ENCODE measurements around the gene SBF2.
A peak's percentile ranks its signal among the peaks of the same experiment; 100 is the strongest.

Gene SBF2

DNA sequence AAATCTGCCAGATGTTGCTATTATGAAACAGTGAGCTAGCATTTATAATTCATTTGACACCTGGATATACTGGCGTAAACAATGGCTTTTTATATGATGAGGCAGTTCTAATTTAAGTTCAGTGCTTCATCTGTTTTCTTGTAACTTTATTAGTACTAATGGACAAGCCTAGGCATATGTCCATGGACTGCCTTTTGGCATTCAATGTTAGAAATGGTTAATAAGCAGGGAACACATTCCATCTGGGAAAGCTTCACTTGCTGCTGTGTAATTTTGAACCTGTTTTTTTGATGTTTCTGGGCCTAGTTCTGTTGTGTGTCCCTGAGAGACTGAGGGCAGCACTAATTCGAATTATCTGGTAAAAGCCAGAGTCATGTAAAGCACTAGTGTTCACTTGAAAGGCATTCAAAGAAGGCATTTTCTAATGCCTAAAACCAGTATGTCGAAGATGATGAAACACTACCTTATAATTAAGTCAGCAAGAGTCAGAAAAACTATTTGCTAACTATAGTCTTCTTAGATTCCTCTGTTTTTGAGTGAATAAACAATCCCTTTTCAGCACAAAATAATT, 491.6 kb downstream of the SBF2 start:
- no peak for DNase-seq (ENCODE audit: low read depth)
- TF ChIP-seq POLR2A (IDR thresholded peaks at IDR 0.05; ENCODE audit: extremely low read depth, insufficient read length) = no peak
- TF ChIP-seq, protein P1, sequence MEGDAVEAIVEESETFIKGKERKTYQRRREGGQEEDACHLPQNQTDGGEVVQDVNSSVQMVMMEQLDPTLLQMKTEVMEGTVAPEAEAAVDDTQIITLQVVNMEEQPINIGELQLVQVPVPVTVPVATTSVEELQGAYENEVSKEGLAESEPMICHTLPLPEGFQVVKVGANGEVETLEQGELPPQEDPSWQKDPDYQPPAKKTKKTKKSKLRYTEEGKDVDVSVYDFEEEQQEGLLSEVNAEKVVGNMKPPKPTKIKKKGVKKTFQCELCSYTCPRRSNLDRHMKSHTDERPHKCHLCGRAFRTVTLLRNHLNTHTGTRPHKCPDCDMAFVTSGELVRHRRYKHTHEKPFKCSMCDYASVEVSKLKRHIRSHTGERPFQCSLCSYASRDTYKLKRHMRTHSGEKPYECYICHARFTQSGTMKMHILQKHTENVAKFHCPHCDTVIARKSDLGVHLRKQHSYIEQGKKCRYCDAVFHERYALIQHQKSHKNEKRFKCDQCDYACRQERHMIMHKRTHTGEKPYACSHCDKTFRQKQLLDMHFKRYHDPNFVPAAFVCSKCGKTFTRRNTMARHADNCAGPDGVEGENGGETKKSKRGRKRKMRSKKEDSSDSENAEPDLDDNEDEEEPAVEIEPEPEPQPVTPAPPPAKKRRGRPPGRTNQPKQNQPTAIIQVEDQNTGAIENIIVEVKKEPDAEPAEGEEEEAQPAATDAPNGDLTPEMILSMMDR (IDR thresholded peaks at IDR 0.05; ENCODE audit: low read depth, low read length) = no peak
- TF ChIP-seq MYC (IDR thresholded peaks at IDR 0.05; ENCODE audit: low read depth, low read length) = no peak
- TF ChIP-seq, protein P2, sequence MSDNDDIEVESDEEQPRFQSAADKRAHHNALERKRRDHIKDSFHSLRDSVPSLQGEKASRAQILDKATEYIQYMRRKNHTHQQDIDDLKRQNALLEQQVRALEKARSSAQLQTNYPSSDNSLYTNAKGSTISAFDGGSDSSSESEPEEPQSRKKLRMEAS (IDR thresholded peaks at IDR 0.05; ENCODE audit: low read depth, low read length) = no peak
- H3K4me3 ChIP-seq (ENCODE audit: low read depth, low read length) = no peak overlapping the region

DNA sequence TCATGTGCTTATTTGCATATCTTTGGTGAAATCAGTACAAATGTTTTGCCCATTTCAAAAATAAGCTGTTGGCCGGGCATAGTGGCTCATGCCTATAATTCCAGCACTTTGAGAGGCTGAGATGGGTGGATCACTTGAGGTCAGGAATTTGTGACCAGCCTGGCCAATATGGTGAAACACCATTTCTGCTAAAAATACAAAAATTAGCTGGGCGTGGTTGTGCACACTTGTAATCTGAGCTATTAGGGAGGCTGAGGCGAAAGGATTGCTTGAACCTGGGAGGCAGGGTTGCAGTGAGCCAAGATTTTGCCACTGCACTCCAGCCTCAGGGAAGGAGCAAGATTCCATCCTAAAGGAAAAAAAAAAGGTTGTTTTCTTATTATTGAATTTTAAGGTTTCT, 494.1 kb downstream of the SBF2 start:
- no peak for DNase-seq (ENCODE audit: low read depth)
- TF ChIP-seq, protein P1 (IDR thresholded peaks at IDR 0.05; ENCODE audit: low read depth, low read length) = no peak
- TF ChIP-seq MYC (IDR thresholded peaks at IDR 0.05; ENCODE audit: low read depth, low read length) = no peak
- TF ChIP-seq, protein P2 (IDR thresholded peaks at IDR 0.05; ENCODE audit: low read depth, low read length) = no peak
- no peak for TF ChIP-seq POLR2A (IDR thresholded peaks at IDR 0.05; ENCODE audit: extremely low read depth, insufficient read length)
- H3K4me3 ChIP-seq (ENCODE audit: low read depth, low read length) = no peak overlapping the region

DNA sequence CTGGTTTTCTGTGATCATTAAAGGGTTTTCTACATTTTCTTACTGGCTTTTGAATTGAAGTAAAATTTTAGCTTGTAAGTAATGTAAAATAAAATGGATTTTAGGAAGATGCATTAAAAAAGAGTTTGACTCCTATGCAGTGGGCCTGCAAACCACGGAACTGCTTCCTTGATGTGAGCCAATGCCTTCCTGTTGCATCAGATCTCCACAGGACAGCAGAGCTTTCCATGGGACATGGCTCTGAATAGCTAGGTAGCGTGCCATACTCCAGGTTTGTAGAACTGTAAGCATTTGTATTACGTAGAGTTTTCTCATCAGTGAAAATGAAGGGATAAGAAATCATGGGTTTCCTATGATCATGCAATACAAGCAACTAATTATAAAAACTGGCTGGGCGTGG, 496.7 kb downstream of the SBF2 start:
- H3K4me3 ChIP-seq (ENCODE audit: low read depth, low read length) = no peak overlapping the region
- TF ChIP-seq, protein P2 (IDR thresholded peaks at IDR 0.05; ENCODE audit: low read depth, low read length) = no peak
- TF ChIP-seq MYC (IDR thresholded peaks at IDR 0.05; ENCODE audit: low read depth, low read length) = no peak
- TF ChIP-seq, protein P1 (IDR thresholded peaks at IDR 0.05; ENCODE audit: low read depth, low read length) = no peak
- TF ChIP-seq POLR2A (IDR thresholded peaks at IDR 0.05; ENCODE audit: extremely low read depth, insufficient read length) = no peak
- DNase-seq (ENCODE audit: low read depth) = peak; percentile 40

DNA sequence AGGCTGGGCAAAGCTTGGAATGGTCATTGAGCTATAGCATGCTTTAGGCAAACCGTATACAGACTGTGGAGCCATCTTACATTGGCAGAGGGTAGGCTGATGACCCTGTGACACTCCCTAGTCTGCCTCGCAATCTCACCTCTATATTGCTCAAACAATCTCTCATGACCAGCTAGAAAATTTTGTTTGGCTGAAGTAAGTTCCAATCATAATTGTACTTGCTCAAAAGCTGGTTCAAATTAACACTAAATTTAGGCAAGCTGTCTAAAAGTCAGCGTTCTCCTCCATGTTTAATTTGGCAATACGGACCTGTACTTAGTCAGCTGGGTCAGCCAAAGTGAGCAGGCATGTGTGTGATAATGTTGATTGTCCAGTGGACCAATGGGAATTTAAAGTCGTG, 497.2 kb downstream of the SBF2 start:
- no peak overlapping the region for H3K4me3 ChIP-seq (ENCODE audit: low read depth, low read length)
- peak; percentile 32 for DNase-seq (ENCODE audit: low read depth)
- TF ChIP-seq, protein P1 (IDR thresholded peaks at IDR 0.05; ENCODE audit: low read depth, low read length) = no peak

DNA sequence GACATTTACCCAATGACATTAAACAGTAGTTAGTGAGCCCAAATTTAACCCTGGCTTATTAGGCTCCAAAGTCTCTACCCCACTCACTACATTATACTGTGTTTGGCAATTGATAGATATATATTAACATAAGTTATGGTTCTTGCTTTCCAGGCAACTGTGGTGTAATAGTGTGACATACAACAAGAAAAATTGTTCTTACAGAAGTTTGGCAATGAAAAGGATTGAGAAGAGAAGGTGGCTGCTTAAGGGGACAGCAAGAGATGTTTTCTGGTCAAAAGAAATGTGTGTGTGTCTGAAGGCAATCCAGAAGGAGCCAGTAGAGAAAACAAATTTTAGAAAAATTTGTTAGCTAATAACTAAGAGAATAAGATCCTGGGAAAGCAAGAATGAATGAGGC, 497.8 kb downstream of the SBF2 start:
- no peak overlapping the region for H3K4me3 ChIP-seq (ENCODE audit: low read depth, low read length)
- DNase-seq (ENCODE audit: low read depth) = no peak
- TF ChIP-seq, protein P2 (IDR thresholded peaks at IDR 0.05; ENCODE audit: low read depth, low read length) = no peak
- no peak for TF ChIP-seq MYC (IDR thresholded peaks at IDR 0.05; ENCODE audit: low read depth, low read length)
- TF ChIP-seq, protein P1 (IDR thresholded peaks at IDR 0.05; ENCODE audit: low read depth, low read length) = no peak
- no peak for TF ChIP-seq POLR2A (IDR thresholded peaks at IDR 0.05; ENCODE audit: extremely low read depth, insufficient read length)

DNA sequence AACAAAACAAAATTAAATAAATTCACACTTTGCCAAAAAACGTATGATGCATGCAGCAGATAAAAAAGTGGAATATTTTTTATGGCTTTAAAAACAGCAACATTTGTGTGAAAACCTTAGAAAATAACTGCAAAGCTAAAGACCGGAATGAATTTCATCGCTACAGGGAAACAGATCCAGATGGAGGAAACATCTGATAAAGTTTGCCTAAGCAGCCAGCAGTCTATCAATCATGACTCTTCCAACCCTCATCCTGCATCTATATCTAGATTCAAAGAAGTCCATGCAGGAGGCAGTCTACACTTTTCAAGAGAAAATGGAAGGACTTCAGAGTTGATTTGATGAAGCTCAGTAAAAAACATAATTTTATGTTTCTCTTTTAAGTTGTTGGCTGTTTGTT, 503.3 kb downstream of the SBF2 start:
- TF ChIP-seq, protein P2 (IDR thresholded peaks at IDR 0.05; ENCODE audit: low read depth, low read length) = no peak
- TF ChIP-seq POLR2A (IDR thresholded peaks at IDR 0.05; ENCODE audit: extremely low read depth, insufficient read length) = no peak
- TF ChIP-seq, protein P1 (IDR thresholded peaks at IDR 0.05; ENCODE audit: low read depth, low read length) = no peak
- no peak for TF ChIP-seq MYC (IDR thresholded peaks at IDR 0.05; ENCODE audit: low read depth, low read length)
- H3K4me3 ChIP-seq (ENCODE audit: low read depth, low read length) = no peak overlapping the region
- no peak for DNase-seq (ENCODE audit: low read depth)
